Measurements from ENCODE around the gene TRMO.

GRCh38 chr9:97925497-97926334 is 3.4 kb upstream of the TRMO start:
- TF ChIP-seq POLR2AphosphoS5 (IDR thresholded peaks at IDR 0.05; ENCODE audit: low read depth, low read length) (no peak), PAX5 (IDR thresholded peaks at IDR 0.05; ENCODE audit: insufficient read depth, low read length, severe bottlenecking) (no peak), POLR2A (IDR thresholded peaks at IDR 0.05; ENCODE audit: low read depth, low read length) (no peak)
